Measurements from ENCODE around the gene AP2A2. TPM values are rescaled to one million over a fixed set of nuclear protein-coding genes. Genes with fewer than 3 reads are reported as not detected.
"Not testable (repeated sequence)": the region's sequence is repeated elsewhere in the genome, so short reads cannot be mapped to it uniquely, and the experiment has no call there.

Gene AP2A2
- total RNA-seq, 4 donors from 2014 or later = 21.2 to 26.1 (median 25.7) TPM

GRCh38 chr11:972523-973211, 47.0 kb downstream of the AP2A2 start:
- H3K27ac ChIP-seq = no peak overlapping the region
- peaks cover 0 to 46% of the 10 kb centered on the region in 2 donors for H3K36me3 ChIP-seq
- no peaks in the 10 kb centered on the region for H3K9me3 ChIP-seq
- H3K4me3 ChIP-seq = no peak overlapping the region
- TF ChIP-seq CTCF (IDR thresholded peaks at IDR 0.05 in 4 of 5, conservative IDR thresholded peaks at IDR 0.05 in 1 of 5) (no peak), POLR2A (IDR thresholded peaks at IDR 0.05) (no peak)
- DNase-seq (no peak), ATAC-seq (no peak)
- H3K27me3 ChIP-seq = no peaks in the 10 kb centered on the region
- in situ Hi-C loops (cut with MboI; ENCODE audit: low sequenced_read_pairs in 4 of 4) (no loop called here), intact Hi-C loops (cut with DNase I; ENCODE audit: low total_unique reads) (no loop called here)
- no peaks in the 10 kb centered on the region for H3K4me1 ChIP-seq

DNA sequence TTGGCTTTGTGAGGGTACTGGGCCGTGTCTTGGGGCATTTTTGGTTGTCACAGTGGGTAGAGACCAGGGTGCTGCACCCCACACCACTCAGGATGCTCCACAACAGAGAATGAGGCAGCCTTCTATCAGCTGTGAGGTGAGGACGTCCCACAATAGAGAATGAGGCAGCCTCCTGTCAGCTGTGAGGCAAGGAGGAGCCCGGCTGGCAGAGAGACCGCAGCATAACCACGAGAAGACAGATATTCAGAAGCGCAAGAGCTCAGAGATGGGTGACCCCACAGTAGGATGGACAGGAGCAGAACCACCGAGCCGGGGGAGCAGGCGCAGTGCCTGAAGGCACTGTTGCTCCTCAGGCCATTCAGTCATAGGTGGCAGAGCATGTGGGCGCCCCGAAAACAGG, 47.6 kb downstream of the AP2A2 start:
- ATAC-seq = no peak
- H3K4me3 ChIP-seq = no peak overlapping the region

GRCh38 chr11:975376-975775, 49.7 kb downstream of the AP2A2 start:
- peaks cover 0 to 13% of the 10 kb centered on the region in 2 donors for H3K4me1 ChIP-seq
- H3K27me3 ChIP-seq; intact Hi-C loops (cut with DNase I; ENCODE audit: low total_unique reads); H3K9me3 ChIP-seq; in situ Hi-C loops (cut with MboI; ENCODE audit: low sequenced_read_pairs in 4 of 4); ATAC-seq; H3K4me3 ChIP-seq; H3K27ac ChIP-seq; DNase-seq: not testable (repeated sequence)
- peaks cover 0 to 50% of the 10 kb centered on the region in 2 donors for H3K36me3 ChIP-seq

More for the DNA sequence above, 47.6 kb downstream of the AP2A2 start:
- in situ Hi-C loops (cut with MboI; ENCODE audit: low sequenced_read_pairs in 4 of 4) (no loop called here), intact Hi-C loops (cut with DNase I; ENCODE audit: low total_unique reads) (no loop called here)
- TF ChIP-seq CTCF (IDR thresholded peaks at IDR 0.05 in 4 of 5, conservative IDR thresholded peaks at IDR 0.05 in 1 of 5) (no peak), POLR2A (IDR thresholded peaks at IDR 0.05) (no peak)
- no peaks in the 10 kb centered on the region for H3K27me3 ChIP-seq
- H3K9me3 ChIP-seq = no peaks in the 10 kb centered on the region
- DNase-seq = no peak
- H3K27ac ChIP-seq = no peak overlapping the region
- no peaks in the 10 kb centered on the region for H3K4me1 ChIP-seq
- peaks cover 0 to 52% of the 10 kb centered on the region in 2 donors for H3K36me3 ChIP-seq

DNA sequence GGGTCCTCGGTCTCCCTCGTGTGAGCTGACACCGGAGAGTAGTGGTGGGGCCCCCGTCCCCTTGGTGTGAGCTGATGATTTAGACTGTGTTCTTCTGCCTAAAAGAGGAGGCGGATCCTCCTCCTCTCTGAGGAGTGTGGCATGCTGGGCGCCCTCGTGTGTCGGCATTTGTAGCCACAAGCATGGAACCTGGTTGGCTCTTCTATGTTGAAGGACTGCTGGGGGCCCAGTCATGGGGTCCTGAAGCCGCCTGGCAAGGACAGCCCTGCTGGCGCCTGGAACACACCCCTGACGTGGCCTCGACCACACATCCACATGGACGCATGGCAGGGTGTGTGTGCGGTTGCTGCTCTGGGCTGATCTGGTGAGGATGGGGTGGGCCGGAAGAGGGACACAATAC, 50.2 kb downstream of the AP2A2 start:
- H3K27me3 ChIP-seq = no peaks in the 10 kb centered on the region
- no peak overlapping the region for H3K4me3 ChIP-seq
- in situ Hi-C loops (cut with MboI; ENCODE audit: low sequenced_read_pairs in 4 of 4) = no loop called here
- DNase-seq = no peak
- ATAC-seq = no peak
- no peaks in the 10 kb centered on the region for H3K9me3 ChIP-seq
- no peak for TF ChIP-seq POLR2A (IDR thresholded peaks at IDR 0.05)
- TF ChIP-seq CTCF (IDR thresholded peaks at IDR 0.05 in 4 of 5, conservative IDR thresholded peaks at IDR 0.05 in 1 of 5) = no peak
- peaks cover 0 to 46% of the 10 kb centered on the region in 2 donors for H3K36me3 ChIP-seq
- peaks cover 0 to 13% of the 10 kb centered on the region in 2 donors for H3K4me1 ChIP-seq
- no peak overlapping the region for H3K27ac ChIP-seq
- intact Hi-C loops (cut with DNase I; ENCODE audit: low total_unique reads) = no loop called here

GRCh38 chr11:976431-977160, 50.9 kb downstream of the AP2A2 start:
- Histone ChIP-seq H3K9me3 (no peaks in the 10 kb centered on the region), H3K27me3 (no peaks in the 10 kb centered on the region), H3K4me1 (peaks cover 0 to 13% of the 10 kb centered on the region in 2 donors), H3K27ac (no peak overlapping the region), H3K4me3 (no peak overlapping the region), H3K36me3 (peaks cover 0 to 49% of the 10 kb centered on the region in 2 donors)
- DNase-seq (peak in 1 of 2 donors; percentile 22), ATAC-seq (no peak)
- no peak for TF ChIP-seq POLR2A (IDR thresholded peaks at IDR 0.05)
- TF ChIP-seq CTCF (IDR thresholded peaks at IDR 0.05 in 4 of 5, conservative IDR thresholded peaks at IDR 0.05 in 1 of 5) = no peak
- intact Hi-C loops (cut with DNase I; ENCODE audit: low total_unique reads) = no loop called here
- in situ Hi-C loops (cut with MboI; ENCODE audit: low sequenced_read_pairs in 4 of 4) = no loop called here
